Coronary artery (tissue), 2 donors: ENCODE data around the gene UGT1A5.

Source experiments
- DNase-seq: peaks from one replicate; pipeline ENCODE4 v3.0.0-alpha.2; 2017; ENCODE audit warnings: low spot score
- H3K27ac ChIP-seq, 2 donors: fragments of 200-600 bp; sonication (generic); one replicate each; pipeline ENCODE4 v1.5.1; 2016 to 2019
- H3K4me3 ChIP-seq: fragments of 200-600 bp; sonication (generic); 2 replicates; pipeline ENCODE4 v1.5.1; 2016; ENCODE audit warnings: mild to moderate bottlenecking, moderate library complexity
- TF ChIP-seq, protein P1 (sequence below): fragments of 200-600 bp; sonication (generic); IDR thresholded peaks from one replicate; pipeline ENCODE4 v1.5.1; 2019; ENCODE audit warnings: antibody characterized with exemption

UGT1A5 gene

DNA sequence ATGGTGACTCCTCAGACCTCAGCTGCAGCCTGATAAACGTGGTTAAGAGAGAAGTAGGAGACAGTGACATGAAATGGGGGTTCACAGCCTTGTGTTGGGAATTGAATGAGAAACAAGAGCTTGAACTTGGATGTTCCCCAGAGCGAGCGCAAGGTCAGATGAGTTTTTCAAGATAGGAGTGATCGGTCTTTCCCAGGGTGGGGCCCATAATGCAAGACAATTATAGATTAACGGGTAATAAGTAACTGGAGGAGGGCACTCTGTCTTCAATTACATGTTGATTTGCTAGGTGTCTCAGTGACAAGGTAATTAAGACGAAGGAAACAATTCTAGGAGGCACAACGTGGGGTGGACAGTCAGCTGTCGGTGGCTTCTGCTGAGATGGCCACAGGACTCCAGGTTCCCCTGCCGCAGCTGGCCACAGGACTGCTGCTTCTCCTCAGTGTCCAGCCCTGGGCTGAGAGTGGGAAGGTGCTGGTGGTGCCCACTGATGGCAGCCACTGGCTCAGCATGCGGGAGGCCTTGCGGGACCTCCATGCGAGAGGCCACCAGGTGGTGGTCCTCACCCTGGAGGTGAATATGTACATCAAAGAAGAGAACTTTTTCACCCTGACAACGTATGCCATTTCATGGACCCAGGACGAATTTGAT, at the start of gene UGT1A5:
Gene UGT1A5, plus strand, starts transcription at position 297 of the 651 bp plus-strand sequence. Its CDS starts 85 bp downstream, at position 382.
- TF ChIP-seq, protein P1, sequence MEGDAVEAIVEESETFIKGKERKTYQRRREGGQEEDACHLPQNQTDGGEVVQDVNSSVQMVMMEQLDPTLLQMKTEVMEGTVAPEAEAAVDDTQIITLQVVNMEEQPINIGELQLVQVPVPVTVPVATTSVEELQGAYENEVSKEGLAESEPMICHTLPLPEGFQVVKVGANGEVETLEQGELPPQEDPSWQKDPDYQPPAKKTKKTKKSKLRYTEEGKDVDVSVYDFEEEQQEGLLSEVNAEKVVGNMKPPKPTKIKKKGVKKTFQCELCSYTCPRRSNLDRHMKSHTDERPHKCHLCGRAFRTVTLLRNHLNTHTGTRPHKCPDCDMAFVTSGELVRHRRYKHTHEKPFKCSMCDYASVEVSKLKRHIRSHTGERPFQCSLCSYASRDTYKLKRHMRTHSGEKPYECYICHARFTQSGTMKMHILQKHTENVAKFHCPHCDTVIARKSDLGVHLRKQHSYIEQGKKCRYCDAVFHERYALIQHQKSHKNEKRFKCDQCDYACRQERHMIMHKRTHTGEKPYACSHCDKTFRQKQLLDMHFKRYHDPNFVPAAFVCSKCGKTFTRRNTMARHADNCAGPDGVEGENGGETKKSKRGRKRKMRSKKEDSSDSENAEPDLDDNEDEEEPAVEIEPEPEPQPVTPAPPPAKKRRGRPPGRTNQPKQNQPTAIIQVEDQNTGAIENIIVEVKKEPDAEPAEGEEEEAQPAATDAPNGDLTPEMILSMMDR: no peak
- no peak for DNase-seq
- Histone ChIP-seq H3K4me3 (no peak within 1 kb of the TSS), H3K27ac (no peak within 1 kb of the TSS)

GRCh38 chr2:233663911-233664310, 48.8 kb upstream of the UGT1A5 start:
- no peak overlapping the region for H3K4me3 ChIP-seq
- H3K27ac ChIP-seq: no peak overlapping the region
- TF ChIP-seq, protein P1: no peak
- DNase-seq: no peak

- TF ChIP-seq, protein P1: no peak
- DNase-seq: no peak
- Histone ChIP-seq H3K27ac (no peak overlapping the region), H3K4me3 (no peak overlapping the region)
Observed at GRCh38 chr2:233668605-233669260, 44.0 kb upstream of the UGT1A5 start.

GRCh38 chr2:233671290-233672161, 41.2 kb upstream of the UGT1A5 start, which contains the start of gene UGT1A9:
UGT1A9 (plus strand) TSS chr2:233671898; CDS start chr2:233671935, 37 bp downstream.
- TF ChIP-seq, protein P1: no peak
- Histone ChIP-seq H3K4me3 (no peak within 1 kb of the TSS), H3K27ac (no peak within 1 kb of the TSS)
- DNase-seq: no peak

DNA sequence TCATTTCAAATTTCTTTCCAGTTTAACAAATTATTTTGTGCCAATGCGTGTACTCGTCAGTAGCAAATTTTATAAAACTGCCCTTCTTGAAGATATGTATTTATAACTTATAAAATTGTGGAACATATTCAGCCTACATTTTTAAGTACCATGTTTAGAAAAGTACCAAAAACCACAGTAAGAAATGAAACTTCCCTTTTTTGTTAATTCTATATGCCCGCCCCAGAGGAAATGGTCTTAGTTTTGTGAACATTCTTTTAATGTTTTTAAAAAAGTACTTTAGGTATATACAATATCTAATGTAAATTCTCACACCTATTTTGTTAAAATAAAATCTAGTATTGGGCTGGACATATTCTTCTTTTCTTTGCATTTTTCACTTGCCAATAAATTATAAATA, 39.8 kb upstream of the UGT1A5 start:
- no peak for DNase-seq
- TF ChIP-seq, protein P1: no peak
- Histone ChIP-seq H3K27ac (no peak overlapping the region), H3K4me3 (no peak overlapping the region)

DNA sequence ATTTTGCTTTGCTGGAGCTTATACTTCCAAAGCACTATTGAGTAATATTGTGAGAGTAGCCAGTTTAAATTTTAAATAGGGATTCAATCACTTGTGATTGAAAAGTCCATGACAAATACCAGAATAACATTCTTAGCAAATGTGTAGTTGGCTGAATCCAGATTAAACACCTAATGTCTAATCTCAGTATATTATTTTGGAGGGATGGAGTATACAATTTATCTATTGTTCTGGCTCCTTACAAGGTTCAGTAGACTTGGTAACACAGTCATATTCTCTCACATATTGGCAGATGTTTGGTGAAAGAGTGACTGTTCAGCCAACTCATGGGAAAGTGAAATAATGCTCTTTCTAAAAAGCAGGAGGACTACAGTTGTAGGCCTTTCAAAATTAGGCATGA, 38.8 kb upstream of the UGT1A5 start:
- no peak for DNase-seq
- Histone ChIP-seq H3K27ac (no peak overlapping the region), H3K4me3 (no peak overlapping the region)
- TF ChIP-seq, protein P1: no peak
